Measurements from ENCODE around the gene CADM1.

- TF ChIP-seq USF1 (CRISPR knock-in tag; IDR thresholded peaks at IDR 0.05), result no peak
- no peak for TF ChIP-seq MAZ (CRISPR knock-in tag; conservative IDR thresholded peaks at IDR 0.05 in 1 of 2, IDR thresholded peaks at IDR 0.05 in 1 of 2)
Observed at GRCh38 chr11:115423728-115424459, 80.3 kb downstream of the CADM1 start.

All from K562 (cell line).